KMS-11 (cell line): Measurements from ENCODE around the gene AARS2.

Source experiments
- H2AFZ ChIP-seq: fragments of 200-600 bp; sonication (generic); 2 replicates; pipeline ENCODE4 v1.6.1; 2016; ENCODE audit warnings: antibody characterized with exemption, mixed run types, low read depth
- H3K27ac ChIP-seq: fragments of 200-600 bp; sonication (generic); 2 replicates; pipeline ENCODE4 v1.6.1; 2016; ENCODE audit warnings: mild to moderate bottlenecking, mixed run types
- H3K27me3 ChIP-seq: fragments of 200-600 bp; sonication (generic); 2 replicates; pipeline ENCODE4 v1.6.1; 2017; ENCODE audit warnings: mild to moderate bottlenecking, low read depth, mixed run types, moderate library complexity; ENCODE audit not compliant: insufficient read depth
- H3K36me3 ChIP-seq: fragments of 200-600 bp; sonication (generic); 2 replicates; pipeline ENCODE4 v1.6.1; 2017; ENCODE audit warnings: mild to moderate bottlenecking, mixed run types; ENCODE audit not compliant: insufficient read depth
- H3K4me1 ChIP-seq: fragments of 200-600 bp; sonication (generic); 2 replicates; pipeline ENCODE4 v1.6.1; 2016; ENCODE audit warnings: mild to moderate bottlenecking, low read depth, mixed run types; ENCODE audit not compliant: poor library complexity, severe bottlenecking
- H3K4me2 ChIP-seq: fragments of 200-600 bp; sonication (generic); 2 replicates; pipeline ENCODE4 v1.7.0; 2016; ENCODE audit warnings: mild to moderate bottlenecking, mixed run types
- H3K4me3 ChIP-seq: fragments of 200-600 bp; sonication (generic); IDR thresholded peaks from 2 replicates; pipeline ENCODE4 v1.6.1; 2017; ENCODE audit warnings: low read depth, low read length, mixed read lengths; ENCODE audit not compliant: insufficient read depth
- H3K79me2 ChIP-seq: fragments of 200-600 bp; sonication (generic); 2 replicates; pipeline ENCODE4 v1.6.1; 2016; ENCODE audit warnings: low read depth, mixed run types; ENCODE audit not compliant: insufficient read depth
- H3K9ac ChIP-seq: fragments of 200-600 bp; sonication (generic); 2 replicates; pipeline ENCODE4 v1.6.1; 2016; ENCODE audit warnings: mild to moderate bottlenecking, mixed run types
- H4K20me1 ChIP-seq: fragments of 200-600 bp; sonication (generic); 2 replicates; pipeline ENCODE4 v1.6.1; 2016; ENCODE audit warnings: mild to moderate bottlenecking, mixed run types; ENCODE audit not compliant: insufficient read depth
- CTCF ChIP-seq: fragments of 200-600 bp; sonication (generic); conservative IDR thresholded peaks from 2 replicates; pipeline ENCODE4 v1.6.1; 2017; ENCODE audit warnings: low read depth, mild to moderate bottlenecking, antibody characterized with exemption, low read length, moderate library complexity, mixed read lengths

AARS2 gene

GRCh38 chr6:44305200-44305725 is 7.9 kb downstream of the AARS2 start:
- no peak for TF ChIP-seq CTCF
- Histone ChIP-seq H2AFZ (no peak overlapping the region), H3K79me2 (no peaks in the 10 kb centered on the region), H3K9ac (no peak overlapping the region), H4K20me1 (no peaks in the 10 kb centered on the region), H3K27ac (no peak overlapping the region), H3K4me3 (no peak overlapping the region), H3K4me2 (no peak overlapping the region), H3K4me1 (peaks cover 7% of the 10 kb centered on the region), H3K36me3 (peaks cover 5% of the 10 kb centered on the region; the same call in 1 of the 2 replicates), H3K27me3 (no peaks in the 10 kb centered on the region)

- H4K20me1 ChIP-seq: no peaks in the 10 kb centered on the region
Observed at GRCh38 chr6:44304282-44305199, 8.6 kb downstream of the AARS2 start.

GRCh38 chr6:44303842-44304241 is 9.3 kb downstream of the AARS2 start:
- H3K9ac ChIP-seq: no peak overlapping the region
- no peaks in the 10 kb centered on the region for H3K27me3 ChIP-seq
- TF ChIP-seq CTCF: no peak
- no peak overlapping the region for H3K4me2 ChIP-seq
- no peak overlapping the region for H2AFZ ChIP-seq
- no peak overlapping the region for H3K27ac ChIP-seq
- no peak overlapping the region for H3K4me3 ChIP-seq
- H4K20me1 ChIP-seq: no peaks in the 10 kb centered on the region
- no peaks in the 10 kb centered on the region for H3K79me2 ChIP-seq
- peaks cover 7% of the 10 kb centered on the region for H3K4me1 ChIP-seq
- H3K36me3 ChIP-seq: no peaks in the 10 kb centered on the region; the same call in 1 of the 2 replicates

More at GRCh38 chr6:44304282-44305199, 8.6 kb downstream of the AARS2 start:
- no peak overlapping the region for H3K9ac ChIP-seq
- H3K79me2 ChIP-seq: no peaks in the 10 kb centered on the region
- H3K4me3 ChIP-seq: no peak overlapping the region
- no peak overlapping the region for H2AFZ ChIP-seq
- H3K4me1 ChIP-seq: peaks cover 7% of the 10 kb centered on the region
- no peaks in the 10 kb centered on the region; the same call in 1 of the 2 replicates for H3K36me3 ChIP-seq
- H3K4me2 ChIP-seq: no peak overlapping the region
- peak; percentile 87 for TF ChIP-seq CTCF
- no peak overlapping the region for H3K27ac ChIP-seq
- H3K27me3 ChIP-seq: no peaks in the 10 kb centered on the region

- H3K4me1 ChIP-seq: peaks cover 7% of the 10 kb centered on the region
- TF ChIP-seq CTCF: no peak
- no peak overlapping the region for H3K9ac ChIP-seq
- no peak overlapping the region for H3K4me2 ChIP-seq
- no peak overlapping the region for H3K27ac ChIP-seq
- no peak overlapping the region for H3K4me3 ChIP-seq
- H3K27me3 ChIP-seq: no peaks in the 10 kb centered on the region
- H3K79me2 ChIP-seq: no peaks in the 10 kb centered on the region
- no peaks in the 10 kb centered on the region; the same call in 1 of the 2 replicates for H3K36me3 ChIP-seq
- H2AFZ ChIP-seq: no peak overlapping the region
- no peaks in the 10 kb centered on the region for H4K20me1 ChIP-seq
Observed at GRCh38 chr6:44302856-44303255, 10.3 kb downstream of the AARS2 start.
